Stimulated activated CD4-positive, alpha-beta T cell treated with anti-CD3 and anti-CD28 coated beads, Interleukin-2, amount 100 ng/mL, for 24 hours (primary cell): Measurements from ENCODE around the gene NTN3.
"Not testable (repeated sequence)": the region's sequence is repeated elsewhere in the genome, so short reads cannot be mapped to it uniquely, and the experiment has no call there.

Experiments
- DNase-seq, 2 donors: peaks; one replicate each; pipeline ENCODE4 v3.0.0-alpha.2; 2020

NTN3 gene

GRCh38 chr16:2471016-2471652 is at the start of gene NTN3:
Gene NTN3 (plus strand): TSS chr16:2471297. CDS start chr16:2471702, 405 bp downstream.
- DNase-seq: peak in 1 of 2 donors; percentile 39

GRCh38 chr16:2422123-2422867 is 48.8 kb upstream of the NTN3 start:
- DNase-seq: no peak

GRCh38 chr16:2424061-2425007 is 46.8 kb upstream of the NTN3 start:
- DNase-seq: no peak

DNA sequence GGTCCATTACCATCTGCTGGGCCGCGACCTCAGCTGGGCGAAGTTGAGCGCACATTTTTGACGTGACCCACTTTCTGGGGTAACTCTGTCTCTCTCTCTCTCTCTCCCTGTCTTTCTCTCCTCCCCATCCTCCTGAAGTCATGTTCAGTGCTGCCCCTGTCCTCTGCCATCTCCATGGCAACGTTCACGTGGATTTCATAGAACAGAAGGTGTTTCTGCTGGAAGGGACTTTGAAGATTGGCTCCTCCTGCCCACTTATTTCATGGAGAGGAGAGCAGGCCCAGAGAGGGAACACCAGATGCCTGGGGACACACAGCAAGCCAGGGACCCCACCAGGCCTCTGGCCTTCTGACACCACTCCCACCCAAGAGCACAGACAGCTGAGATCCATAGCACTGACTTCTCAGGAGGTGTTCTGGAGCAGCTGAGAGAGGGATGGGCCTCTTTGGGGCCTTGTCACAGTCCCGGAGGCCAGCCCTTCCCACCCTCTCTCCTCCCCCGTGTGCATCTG is 46.0 kb upstream of the NTN3 start:
- no peak for DNase-seq

DNA sequence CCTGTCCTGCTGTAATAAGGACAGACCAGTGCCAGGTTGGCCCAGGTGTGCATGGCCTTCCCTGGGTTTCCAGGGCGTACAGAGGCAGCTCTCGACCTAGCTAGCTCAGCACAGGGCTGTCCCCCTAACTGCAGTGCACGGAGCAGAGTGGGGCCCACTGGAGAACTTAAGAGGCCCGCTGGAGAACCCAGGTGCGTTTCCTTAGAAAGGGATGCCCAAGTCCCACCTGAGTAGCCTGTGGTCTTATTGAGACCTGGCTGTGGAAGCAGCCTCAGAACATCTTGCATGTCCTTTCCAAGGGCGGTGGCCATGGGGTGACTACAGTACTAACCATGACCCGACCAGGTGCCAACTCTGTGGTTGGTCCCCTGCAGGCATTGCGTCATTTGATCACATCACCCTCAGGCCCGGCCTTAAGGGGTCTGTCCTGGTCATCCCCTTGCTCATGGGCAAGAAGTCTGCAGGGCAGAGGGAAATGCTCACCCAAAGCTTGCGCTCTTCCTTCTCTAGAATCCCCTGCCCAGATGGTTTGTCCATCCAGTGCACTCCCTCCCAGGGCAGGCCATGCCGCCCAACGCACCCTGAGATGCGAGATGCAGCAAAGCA is 45.2 kb upstream of the NTN3 start:
- no peak for DNase-seq

- no peak for DNase-seq
Measured at GRCh38 chr16:2426941-2427361, 44.1 kb upstream of the NTN3 start.

DNA sequence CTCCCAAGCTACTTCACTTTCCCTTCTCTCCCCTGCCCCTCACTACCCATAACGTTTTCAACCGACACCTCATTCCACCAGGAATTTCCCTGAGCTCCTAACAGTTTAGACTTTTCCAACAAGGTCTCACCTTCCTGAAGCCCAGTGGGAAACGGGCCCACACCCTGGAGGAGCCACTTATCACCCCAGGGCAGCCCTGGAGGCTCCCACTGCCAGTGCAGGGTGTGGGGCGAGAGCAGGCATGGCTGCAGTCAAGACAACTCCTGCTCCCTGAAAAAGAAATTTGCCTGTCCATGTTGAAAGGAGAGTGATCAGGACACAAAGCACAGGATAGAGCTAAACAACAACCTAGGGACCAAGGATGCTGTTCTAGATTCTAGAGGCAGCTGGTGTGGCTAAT is 43.6 kb upstream of the NTN3 start:
- no peak for DNase-seq

DNA sequence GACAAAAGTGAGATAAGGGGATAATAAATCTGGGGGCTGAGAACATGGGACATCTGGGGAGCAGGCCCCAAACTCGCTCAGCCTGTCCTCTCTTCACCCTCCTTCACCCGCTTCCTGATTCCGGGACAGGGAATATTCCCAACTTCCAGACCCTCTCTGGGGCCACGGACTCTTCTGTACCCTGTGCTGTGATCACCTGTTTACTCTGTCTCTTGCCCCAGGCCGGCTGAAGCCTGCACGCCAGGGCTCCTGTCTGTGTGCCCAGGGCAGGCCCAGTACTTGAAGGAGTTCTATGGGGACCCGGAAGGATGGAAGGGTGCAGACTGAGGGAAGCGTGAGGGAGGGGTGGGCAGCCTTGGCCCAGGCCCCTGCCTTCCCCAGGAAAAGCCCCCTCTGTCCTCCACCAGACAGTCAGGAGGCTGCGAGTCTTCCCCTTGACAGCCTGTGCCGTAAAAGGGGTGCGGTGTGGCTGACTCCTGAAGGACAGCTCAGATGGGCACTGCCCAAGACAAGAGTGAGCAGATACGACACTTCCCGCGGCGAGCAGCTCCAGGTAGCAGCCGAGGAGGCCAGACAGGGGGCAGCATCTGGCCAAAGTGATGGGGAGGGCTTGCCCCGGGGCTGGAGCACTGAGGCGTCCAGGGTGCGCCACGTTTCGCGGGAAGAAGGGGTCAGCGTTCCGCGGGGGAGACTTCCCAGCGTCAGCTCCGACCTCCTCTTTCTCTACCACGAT is 42.9 kb upstream of the NTN3 start:
- peak in 1 of 2 donors; percentile 25 for DNase-seq

DNA sequence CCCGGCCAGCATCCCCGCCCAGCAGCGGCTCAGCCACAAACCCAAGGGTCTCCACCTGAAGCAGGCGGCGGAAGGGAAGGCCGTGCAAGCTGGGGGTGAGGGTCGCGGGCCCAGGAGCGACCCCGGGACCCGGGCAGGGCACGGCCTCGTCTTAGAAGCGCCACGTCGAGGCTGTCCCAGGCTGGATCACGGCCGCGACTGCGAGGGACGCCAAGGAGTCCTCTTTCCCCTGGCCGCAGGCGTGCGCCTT is 42.4 kb upstream of the NTN3 start:
- DNase-seq: no peak

GRCh38 chr16:2429034-2429770 is 41.9 kb upstream of the NTN3 start, which contains the start of gene CCNF:
Gene CCNF (plus strand): TSS chr16:2429447. CDS start chr16:2429482, 35 bp downstream.
- peak; percentile 98 to 99 for DNase-seq

DNA sequence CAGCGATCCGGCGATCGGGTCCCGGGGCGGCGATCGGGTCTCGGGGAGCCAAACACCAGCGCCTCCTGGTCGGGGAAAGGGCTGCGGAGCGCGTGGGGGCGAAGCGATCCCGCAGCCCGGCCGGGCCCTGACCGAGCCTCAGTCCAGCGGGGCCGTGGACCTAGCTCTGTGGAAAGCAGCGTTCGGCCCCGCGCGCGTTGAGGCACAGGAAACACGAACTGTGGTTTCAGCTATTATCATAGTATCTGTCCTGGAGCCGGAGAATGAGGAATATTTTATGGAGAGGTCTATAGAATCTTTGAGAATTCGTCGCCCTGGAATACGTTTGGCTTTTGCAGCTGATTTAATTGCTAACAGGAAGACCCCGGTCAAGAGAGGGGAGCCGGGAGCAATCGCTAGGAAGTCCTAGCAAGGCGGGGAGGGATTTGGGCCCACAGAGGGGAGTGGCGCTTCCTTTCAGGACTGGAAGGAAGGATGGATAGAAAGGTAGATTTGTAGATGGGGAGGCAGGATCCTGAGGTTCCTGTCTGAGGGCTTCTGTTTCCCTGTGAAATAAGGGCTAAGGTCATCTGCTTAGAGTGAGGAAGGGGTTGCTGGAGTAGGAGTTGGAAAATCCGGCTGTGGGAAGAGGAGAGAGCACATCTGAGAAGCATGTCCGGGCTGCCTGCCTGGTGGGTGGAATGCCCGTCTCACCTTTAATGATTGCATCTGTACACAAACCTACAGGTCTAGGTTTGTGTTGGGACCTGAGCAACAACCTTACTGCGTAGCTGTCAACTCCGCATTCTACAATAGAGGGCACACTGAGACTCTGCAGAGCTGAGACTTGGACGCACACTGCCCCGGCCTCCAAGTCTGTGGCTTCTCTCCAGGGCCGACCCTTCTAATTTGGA is 41.1 kb upstream of the NTN3 start:
- DNase-seq: no peak

GRCh38 chr16:2432286-2432685 is 38.8 kb upstream of the NTN3 start:
- no peak for DNase-seq

DNA sequence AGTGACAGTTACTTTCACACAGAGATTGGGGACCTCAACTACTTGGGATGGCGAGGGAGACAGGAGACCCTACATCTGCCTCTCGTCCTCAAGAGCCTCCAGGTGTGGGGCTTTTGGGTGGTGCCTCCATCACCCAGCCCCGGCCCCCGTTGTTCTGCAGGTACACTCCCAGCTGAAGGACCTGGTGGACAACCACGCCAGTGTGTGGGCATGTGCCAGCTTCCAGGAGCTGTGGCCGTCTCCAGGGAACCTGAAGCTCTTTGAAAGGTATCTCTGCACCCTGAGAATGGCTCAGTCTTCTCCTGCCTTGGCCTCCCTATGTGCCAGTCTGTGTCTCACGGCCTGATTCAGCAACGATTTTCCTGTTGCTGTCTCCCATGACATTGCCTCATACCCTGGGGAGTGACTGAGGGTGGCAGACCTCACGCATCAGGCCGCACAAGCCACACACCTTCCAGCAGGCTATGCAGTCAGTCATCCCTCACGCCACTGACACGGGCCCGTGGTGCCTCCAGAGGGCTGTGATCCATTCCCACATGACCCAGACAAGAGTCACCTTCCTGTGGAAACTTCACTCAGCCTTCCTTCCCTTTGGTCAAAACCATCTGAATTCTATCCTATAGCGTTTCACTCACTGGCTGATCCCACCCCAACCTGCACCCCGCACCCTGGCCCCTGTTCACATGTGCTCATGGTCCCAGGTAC is 38.1 kb upstream of the NTN3 start:
- no peak for DNase-seq

DNA sequence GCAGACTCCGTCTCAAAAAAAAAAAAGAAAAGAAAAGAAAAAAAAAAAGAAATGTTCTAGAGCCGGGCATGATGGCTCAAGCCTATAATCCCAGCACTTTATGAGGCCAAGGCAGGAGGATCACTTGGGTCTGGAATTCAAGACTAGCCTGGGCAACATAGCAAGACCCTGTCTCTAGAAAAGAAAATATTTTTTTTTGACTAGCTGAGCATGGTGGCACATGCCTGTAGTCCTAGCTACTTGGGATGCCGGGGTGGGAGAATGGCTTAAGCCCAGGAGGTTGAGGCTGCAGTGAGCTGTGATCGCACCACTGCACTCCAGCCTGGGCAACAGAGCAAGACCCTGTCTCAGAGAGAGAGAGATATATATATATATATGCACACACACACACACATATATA is 35.9 kb upstream of the NTN3 start:
- not testable (repeated sequence) for DNase-seq

GRCh38 chr16:2436110-2436509 is 35.0 kb upstream of the NTN3 start:
- DNase-seq: no peak

GRCh38 chr16:2437032-2437790 is 33.9 kb upstream of the NTN3 start:
- DNase-seq: no peak

- no peak for DNase-seq
Measured at GRCh38 chr16:2438121-2438520, 33.0 kb upstream of the NTN3 start.

DNA sequence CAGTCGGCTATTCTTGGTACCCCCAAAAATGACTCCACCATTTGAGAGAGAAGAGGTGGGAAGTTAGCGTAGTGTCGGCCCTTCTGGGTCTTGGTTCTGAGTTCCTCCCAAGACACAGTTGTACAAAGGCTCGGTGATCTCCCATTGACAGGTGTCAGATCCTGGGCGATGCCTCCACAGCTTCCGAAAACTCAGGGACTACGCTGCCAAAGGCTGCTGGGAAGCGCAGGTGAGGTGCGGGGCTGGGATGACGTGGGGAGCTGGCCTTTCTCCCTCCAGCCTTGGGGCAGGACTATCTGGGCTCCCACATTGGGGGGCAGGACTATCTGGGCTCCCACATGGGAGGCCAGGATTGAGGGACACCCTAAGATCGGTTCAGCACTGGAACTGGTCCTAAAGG is 31.5 kb upstream of the NTN3 start:
- DNase-seq: no peak
